HepG2 (cell line): ENCODE data around the gene PDE9A. TPM values are rescaled to one million over a fixed set of nuclear protein-coding genes. Genes with fewer than 3 reads are reported as not detected.

ENCODE experiments used
- ONECUT2 ChIP-seq: sonication (generic); formaldehyde crosslinking; IDR thresholded peaks from 2 replicates; pipeline ENCODE4 v1.4.0; 2020; ENCODE audit warnings: missing genetic modification reagents
- UBTF ChIP-seq: sonication (generic); formaldehyde crosslinking; IDR thresholded peaks from 2 replicates; pipeline ENCODE4 v1.4.0; 2020; ENCODE audit warnings: mild to moderate bottlenecking, missing genetic modification reagents
- polyA plus RNA-seq, 8 experiments: library from polyadenylated mRNA; depleted of rRNA in 3 of 8; stranded (reverse) in 7 of 8; unstranded in 1 of 8; fragments of >200 nt; fragmentation: Illumina TruSeq in 4 of 8; extraction: Trizol in 4 of 8; gene quantifications; 2 replicates each; pipeline versions ENCODE4 v1.2.1 to v1.2.3, GENCODE V29; 2011 to 2016; ENCODE audit warnings: low read depth in 4 of 8, missing spikeins in 1 of 8, mixed read lengths in 1 of 8; ENCODE audit not compliant: insufficient read depth in 1 of 8
- total RNA-seq, 5 experiments: library from RNA; depleted of rRNA; stranded (reverse); fragments of >200 nt; fragmentation: Illumina TruSeq; extraction: Trizol; gene quantifications; 2 replicates each; pipeline ENCODE4 v1.2.3, GENCODE V29; 2016; ENCODE audit warnings: low read depth in 1 of 5
- TF ChIP-seq, protein P1 (sequence below), 2 experiments: fragments of 450-650 bp in 1 of 2; sonication (generic) in 1 of 2; formaldehyde crosslinking in 1 of 2; IDR thresholded peaks; 2 replicates each; pipeline versions ENCODE4 v1.6.1 to v1.8.0; 2016 to 2022; ENCODE audit warnings: antibody characterized with exemption in 1 of 2, mild to moderate bottlenecking in 1 of 2, missing genetic modification reagents in 1 of 2

PDE9A gene
- total and polyA plus RNA-seq, 2 of the 13 experiments (the other 11 are each of a cell fraction or from before 2014, with no cell fraction given): 4.6 to 19.7 TPM

- TF ChIP-seq, protein P1, sequence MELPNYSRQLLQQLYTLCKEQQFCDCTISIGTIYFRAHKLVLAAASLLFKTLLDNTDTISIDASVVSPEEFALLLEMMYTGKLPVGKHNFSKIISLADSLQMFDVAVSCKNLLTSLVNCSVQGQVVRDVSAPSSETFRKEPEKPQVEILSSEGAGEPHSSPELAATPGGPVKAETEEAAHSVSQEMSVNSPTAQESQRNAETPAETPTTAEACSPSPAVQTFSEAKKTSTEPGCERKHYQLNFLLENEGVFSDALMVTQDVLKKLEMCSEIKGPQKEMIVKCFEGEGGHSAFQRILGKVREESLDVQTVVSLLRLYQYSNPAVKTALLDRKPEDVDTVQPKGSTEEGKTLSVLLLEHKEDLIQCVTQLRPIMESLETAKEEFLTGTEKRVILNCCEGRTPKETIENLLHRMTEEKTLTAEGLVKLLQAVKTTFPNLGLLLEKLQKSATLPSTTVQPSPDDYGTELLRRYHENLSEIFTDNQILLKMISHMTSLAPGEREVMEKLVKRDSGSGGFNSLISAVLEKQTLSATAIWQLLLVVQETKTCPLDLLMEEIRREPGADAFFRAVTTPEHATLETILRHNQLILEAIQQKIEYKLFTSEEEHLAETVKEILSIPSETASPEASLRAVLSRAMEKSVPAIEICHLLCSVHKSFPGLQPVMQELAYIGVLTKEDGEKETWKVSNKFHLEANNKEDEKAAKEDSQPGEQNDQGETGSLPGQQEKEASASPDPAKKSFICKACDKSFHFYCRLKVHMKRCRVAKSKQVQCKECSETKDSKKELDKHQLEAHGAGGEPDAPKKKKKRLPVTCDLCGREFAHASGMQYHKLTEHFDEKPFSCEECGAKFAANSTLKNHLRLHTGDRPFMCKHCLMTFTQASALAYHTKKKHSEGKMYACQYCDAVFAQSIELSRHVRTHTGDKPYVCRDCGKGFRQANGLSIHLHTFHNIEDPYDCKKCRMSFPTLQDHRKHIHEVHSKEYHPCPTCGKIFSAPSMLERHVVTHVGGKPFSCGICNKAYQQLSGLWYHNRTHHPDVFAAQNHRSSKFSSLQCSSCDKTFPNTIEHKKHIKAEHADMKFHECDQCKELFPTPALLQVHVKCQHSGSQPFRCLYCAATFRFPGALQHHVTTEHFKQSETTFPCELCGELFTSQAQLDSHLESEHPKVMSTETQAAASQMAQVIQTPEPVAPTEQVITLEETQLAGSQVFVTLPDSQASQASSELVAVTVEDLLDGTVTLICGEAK (IDR thresholded peaks at IDR 0.05): no peak
- TF ChIP-seq, protein P1 (CRISPR knock-in tag; IDR thresholded peaks at IDR 0.05): no peak
- TF ChIP-seq ONECUT2 (CRISPR knock-in tag) (no peak), UBTF (CRISPR knock-in tag) (no peak)
- TF ChIP-seq, all 625 proteins: peak for 0
These were observed 6.7 kb downstream of the PDE9A start (continued) for GRCh38 chr21:42660118-42660470.
